GM21381 (cell line): Measurements from ENCODE around the gene FAM25G.
"Not testable (repeated sequence)": the region's sequence is repeated elsewhere in the genome, so short reads cannot be mapped to it uniquely, and the experiment has no call there.

ENCODE experiments used
- ATAC-seq: cut with Tn5 transposase; IDR thresholded peaks from one replicate; pipeline ENCODE4 v1.9.1; 2021; ENCODE audit warnings: mild to moderate bottlenecking, moderate library complexity; ENCODE audit not compliant: unreplicated experiment

FAM25G gene

DNA sequence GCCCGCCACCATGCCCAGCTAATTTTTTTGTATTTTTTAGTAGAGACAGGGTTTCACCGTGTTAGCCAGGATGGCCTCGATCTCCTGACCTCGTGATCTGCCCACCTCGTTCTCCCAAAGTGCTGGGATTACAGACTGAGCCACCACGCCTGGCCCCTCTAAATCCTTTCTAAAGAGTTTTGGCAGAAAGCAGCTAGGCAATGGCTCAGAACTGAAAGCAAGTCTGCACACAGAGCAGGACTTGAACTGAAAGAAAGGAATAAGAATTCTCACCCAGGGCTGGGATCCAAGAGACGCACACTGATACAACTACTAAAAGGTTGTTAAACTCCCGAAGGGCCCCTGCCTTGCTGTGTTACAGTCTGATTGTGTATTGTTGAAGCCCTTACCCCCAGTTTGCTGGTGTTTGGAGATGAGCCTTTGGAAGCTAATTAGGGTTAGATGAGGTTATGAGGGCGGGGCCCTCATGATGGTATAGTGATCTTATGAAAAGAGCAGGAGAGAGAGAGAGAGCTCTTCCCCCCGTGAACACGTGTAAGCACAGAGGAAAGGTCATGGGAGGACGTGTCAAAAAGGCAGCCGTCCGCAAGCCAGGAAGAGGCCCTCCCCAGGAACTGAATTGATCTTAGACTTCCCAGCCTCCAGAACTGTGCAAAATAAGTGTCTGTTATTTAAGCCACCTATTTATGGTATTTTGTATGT lies 26.1 kb downstream of the FAM25G start:
- not testable (repeated sequence) for ATAC-seq

DNA sequence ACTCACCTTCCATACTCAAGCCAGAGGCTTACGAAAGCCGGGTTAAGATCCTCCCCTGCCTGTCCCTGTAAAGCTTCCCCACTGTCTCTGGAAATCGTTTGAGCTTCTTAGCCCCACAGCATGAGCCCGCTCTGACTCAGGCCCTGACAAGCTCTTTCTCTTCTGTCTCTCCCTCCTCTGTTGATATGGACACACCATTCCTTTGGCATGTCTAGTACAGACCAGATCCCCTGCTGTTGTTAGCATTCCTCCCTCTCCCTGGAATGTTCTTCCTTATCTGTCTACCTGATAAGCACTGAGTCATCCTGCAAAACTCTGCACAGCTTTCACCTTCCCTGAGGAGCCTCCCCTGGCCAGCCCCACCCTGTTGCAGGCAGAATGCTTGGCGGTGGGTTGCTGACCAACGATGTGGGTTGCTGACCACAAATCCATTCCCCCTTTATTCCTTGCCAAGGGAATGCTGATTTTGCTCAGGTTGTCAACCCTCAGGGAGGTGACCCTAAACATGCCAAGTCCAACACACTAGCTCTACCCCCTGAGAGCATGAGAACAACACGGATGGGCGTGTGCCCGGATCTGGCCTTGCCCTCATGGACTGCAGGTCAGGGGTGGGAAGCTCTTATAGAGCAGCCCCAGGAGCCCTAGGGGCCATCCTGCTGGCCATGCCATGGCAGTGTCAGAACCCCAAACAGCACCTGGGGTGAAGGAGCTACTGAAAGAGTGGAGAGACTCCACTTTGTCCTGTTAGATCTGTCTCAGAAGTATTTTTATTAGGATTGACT lies 28.7 kb downstream of the FAM25G start:
- not testable (repeated sequence) for ATAC-seq

DNA sequence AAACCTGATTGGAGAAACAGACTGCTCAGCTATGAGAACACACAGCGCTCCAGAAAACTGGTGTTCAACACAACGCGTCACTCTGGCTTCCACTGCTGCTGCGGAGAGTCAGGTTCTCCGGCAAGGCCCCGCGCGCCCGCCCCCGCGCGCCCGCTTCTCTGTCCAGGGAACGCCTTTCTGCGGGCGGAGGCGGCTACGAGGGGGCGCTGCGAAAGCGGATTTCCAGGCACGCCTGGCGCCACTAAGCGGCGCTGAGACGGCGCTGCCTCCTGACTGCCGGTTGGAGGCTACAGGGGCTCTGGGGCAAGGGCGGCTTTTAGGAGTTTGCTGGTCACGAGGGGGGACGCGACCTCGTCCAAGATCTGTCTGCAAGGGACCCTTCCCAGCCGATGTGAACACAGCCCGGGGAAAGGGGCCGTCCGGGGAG lies 30.2 kb downstream of the FAM25G start:
- ATAC-seq: not testable (repeated sequence)

DNA sequence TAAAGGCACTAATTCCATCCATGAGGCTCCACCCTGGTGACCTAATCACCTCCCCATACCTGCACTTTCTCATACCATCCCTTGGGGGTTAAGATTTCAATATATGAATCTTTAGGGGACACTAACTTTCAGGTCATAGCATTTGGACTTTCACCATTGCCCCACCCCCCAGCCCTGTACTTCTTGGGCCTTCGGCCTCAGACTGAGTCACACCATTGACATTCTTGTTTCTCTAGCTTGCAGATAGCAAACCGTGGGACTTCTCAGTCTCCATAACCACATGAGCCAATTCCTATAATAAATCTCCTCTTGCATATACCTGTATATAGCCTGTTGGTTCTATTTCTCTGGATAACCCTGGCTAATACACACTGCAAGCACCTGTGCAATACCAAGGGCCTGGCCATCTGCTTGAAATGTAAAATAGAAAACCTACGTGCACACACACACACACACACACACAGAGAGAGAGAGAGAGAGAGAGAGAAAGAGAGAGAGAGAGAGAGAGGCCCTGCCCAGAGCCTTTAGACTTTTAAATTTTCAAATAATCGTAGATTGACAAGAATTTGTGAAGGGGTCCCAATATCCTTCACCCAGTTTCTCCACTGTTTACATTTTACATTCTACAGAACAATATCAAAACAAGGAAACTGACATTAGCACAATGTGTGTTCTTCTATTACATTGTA lies 32.9 kb downstream of the FAM25G start:
- ATAC-seq: no peak

DNA sequence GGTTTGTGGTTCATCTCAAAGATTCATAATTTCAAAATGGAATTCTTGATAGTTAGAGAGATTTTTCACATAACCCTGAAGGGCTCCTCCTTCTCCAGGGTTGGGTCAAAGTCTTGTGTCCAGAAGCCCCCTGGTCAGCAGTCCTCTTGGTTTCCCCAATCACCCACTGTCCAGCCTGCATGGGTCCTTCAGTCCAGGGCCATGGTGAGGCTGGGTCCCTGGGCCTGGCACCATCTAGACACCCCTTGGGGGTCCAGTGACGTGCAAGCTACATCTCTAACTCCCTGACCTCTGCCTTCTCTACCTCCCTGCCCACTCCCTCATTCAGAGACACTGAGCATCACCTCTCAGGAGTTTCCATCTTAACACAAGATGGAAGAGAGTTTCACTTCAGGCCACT lies 33.7 kb downstream of the FAM25G start:
- no peak for ATAC-seq

DNA sequence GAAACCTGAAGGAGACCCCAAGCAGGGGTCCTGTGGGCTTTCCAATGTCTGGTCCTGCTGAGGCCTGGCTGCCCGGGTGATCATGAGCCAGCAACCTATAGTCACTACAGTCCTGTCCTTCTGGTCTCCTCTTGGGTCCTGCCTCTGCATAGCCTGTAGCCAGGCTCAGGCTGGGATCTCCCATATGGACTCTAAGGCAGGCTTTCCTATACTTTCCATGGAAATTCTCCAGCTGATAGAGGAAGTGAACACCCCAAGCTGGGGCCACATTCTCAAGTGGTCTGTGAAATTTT lies 34.0 kb downstream of the FAM25G start:
- no peak for ATAC-seq

DNA sequence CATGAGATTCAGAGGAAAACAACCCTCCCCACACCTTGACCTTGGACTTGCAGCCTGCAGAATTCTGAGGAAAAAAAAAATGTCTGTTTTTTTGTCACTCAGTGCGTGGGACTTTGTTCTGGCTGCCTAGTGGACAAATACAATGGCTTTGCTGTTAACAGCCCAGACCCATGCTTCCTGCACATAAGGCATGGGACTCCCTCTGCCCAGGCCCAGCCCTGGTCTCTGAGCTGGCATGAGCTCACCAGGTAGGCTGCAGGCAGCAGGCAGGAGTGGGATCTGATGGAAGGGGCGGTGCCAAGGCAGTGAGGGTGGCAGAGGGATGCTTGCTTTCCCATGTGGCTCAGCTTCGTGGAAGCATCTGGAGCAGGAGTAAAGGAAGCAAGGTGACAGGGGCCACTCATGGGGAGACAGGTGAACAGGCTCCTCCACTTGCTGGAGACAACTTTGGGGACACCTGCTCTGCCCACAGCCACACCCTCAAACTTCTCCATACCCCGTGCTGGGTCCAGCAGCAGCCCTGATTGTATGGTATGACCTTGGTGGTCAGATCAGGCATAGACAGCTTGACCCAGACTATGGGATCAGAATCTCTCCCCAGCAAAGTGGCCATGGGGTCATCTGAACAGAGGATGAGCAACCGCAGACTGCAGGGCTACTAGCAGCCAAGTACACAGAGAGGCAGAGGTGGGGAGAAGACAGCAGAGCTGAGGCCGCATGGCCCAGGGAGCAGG lies 34.5 kb downstream of the FAM25G start:
- no peak for ATAC-seq

DNA sequence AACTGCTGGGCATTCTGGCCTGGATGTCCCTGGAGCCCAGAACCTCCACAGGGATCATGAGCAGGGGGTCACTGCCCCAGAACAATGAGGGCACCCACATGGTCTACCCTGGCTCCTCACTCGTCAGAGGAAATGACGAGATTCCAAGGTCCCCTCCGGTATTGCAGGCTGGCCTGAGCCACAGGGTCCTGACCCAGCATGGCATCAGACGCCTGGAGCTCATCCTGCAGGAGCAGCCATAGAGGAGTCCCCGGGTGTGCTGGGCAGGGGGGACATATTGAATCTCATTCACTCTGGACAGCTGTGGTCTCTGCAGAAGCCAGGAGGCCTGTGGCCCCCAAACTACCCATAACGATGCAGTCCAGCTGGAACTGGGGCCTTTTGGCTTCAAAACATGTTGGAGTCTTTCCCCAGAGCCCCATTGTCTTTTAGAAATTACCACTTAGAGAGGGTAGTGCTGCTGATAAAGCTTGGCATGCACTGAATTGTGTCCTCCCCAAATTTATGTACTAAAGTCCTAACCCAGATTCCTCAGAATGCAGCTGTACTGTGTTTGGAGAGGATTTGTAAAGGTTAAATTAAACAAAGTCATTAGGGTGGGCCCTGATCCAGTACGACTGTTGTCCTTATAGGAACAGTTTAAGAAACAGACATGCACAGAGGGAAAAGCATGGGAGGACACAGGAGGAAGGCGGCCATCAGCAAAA lies 35.3 kb downstream of the FAM25G start:
- no peak for ATAC-seq

DNA sequence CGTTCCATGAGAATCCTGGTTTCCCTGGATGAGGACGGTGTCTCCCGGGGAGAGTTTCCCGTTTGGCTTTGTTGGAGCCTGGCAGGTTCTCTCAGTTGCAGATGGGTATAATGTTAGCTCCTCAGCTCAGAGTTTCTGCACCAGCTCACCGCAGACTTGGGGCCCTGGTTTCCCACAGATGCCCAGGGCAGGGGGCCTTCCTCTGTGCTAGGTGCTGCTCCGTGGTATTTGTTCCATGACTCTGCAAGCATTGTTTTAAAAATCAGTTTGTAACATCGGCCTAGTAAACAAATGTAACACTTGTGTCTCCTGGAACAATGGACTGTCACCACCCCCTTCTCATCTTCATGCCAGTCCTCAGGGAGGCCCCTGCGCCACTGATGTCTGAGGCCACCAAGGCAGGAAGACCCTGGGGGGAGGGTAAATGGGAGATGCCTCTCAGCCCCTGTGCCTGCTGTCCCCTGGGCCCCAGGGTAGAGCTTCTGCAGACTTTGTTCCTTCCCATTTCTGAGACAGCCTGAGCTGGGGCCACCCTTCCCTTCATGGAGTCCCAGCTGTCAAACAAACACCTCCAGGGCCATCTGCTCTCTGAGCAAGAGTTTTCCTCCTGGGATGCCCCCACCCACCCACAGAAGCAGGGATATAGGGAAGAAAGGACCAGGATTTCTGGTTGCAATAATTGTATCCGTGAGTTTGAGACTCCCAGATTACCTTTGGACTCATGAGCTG lies 36.0 kb downstream of the FAM25G start:
- not testable (repeated sequence) for ATAC-seq

DNA sequence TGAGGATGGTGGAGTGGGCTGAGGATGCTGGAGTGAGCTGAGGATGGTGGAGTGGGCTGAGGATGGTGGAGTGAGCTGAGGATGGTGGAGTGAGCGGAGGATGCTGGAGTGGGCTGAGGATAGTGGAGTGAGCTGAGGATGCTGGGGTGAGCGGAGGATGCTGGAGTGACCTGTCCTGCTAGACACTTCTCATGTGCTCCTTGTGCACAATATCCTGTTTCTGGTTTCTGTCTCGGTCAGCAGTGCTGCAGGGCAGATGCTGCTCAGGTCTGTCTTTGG lies 36.8 kb downstream of the FAM25G start:
- ATAC-seq: no peak

DNA sequence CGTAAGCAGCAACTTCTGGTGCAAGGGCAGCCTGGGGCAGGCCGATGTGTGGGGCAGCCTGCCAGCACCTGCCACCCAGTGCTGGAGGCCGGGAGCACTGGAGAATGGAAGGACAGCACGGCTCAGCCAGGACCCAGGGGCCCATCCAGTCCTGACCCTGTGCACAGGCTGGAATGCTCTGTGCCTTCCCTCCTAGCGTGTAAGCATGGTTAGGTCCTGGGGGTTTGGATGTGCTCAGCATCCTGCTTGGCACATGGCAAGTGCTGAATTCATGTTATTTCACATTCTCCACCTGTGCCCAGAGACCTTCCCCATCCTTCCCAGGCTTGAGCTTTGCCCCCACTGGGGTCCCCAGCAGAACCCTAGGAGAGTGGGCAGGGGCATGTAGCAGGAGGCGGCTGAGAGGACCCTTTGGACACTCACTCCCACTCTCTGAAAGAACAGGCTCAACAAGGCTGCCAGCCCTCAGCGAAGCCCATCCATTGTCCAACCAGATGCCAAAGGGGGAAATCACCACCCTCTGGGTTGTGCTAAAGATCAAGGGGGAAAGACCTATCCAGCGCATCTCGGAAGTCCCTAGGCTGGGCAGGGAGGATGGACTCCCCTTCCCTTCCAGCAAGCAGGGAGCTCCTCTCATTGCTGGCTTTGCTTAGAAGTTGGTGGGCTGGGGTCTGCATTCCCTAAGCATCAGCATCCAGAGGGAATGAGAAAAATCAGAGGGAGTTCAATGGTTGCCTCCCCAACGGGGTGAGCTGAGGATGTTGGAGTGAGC lies 37.3 kb downstream of the FAM25G start:
- no peak for ATAC-seq

DNA sequence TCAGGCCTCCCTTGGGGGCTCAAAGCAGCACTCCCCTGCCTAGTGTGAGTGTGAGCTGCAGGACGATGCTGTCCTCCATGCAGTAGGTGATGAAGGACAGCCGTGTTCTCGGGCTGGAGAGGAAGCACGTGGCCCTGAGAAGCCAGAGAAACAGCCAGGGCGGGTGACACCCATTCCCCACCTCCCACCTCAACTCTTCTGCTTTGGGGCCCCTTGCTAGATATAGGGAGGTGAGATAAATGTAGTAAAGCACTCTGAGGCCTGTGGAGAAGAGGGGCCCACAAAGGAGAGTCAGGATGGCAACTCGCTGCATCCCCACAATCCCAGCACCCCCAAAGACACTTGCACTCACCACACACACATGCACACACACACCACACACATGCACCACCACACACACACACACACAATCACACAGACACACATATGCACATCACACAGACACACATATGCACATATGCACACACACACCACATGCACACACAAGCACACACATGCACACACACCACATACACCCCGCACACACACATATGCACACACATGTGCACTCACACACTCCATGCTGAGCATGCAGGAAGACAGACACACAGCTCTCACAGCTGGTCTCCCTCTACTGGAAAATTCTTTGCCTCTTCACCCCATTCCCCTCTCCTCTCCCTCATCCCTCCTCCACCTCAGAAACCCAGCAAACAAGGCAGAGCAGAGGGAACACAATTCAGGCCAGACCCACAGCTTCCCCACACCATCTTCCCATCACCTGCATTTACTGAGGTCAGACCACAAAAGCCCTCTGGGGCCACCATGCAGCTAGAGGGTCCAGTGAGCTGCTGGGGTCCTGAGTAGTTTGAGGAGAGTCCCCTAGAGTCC lies 38.1 kb downstream of the FAM25G start:
- no peak for ATAC-seq

DNA sequence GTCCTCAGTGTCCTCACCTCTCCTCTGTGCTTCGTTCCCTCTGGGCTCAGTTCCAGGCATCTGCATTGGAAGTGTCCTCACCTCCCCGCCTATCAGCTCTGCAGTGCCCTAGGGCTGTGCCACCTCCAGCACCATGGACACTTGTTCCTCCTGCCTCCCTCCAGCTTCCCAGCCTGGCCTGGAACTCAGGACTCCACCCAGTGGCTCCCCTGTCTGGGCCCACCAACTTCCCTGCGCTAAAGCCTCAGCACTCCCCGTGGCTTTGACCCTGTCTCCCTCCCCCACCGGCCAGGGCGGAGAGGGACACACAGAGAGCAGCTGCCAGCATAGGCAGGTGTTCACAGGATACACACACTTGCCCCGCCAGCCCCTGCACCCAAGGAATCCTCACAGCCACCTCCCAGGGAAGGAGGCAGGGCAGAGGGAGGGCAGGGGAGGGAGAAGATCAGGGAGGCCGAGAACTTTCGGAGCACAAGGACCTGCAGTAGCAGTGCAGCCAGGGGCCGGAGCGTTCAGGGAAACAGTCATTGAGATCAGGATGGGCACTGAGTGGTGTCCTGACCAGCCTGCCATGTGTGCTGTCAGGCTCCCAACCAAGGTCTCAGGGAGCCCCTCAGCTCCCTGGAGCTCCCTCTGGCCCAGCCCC lies 38.9 kb downstream of the FAM25G start:
- ATAC-seq: no peak

DNA sequence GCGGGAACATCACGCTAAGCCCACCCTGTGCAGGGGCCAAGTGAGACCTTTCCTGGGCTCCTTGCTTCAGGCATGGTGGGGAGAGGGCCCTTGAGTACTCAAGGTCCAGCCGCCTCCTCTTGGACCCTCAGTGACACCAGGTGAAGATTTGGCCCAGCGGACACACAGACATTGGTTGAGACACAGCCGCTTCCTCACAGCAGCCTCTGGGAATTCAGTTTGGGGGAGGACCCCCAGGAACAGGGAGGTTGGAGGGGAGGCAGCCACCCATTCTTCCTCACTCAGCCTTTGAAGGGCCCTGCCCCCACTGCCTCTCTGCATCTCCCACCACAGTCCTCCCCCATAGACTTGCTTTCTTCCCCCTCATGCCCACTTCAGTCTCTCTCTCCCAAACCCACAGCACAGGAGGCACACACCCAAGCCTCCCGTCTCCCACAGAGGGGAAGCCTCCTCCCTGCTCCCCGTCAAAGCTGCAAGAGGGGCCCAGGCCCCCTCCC lies 39.5 kb downstream of the FAM25G start:
- ATAC-seq: no peak

DNA sequence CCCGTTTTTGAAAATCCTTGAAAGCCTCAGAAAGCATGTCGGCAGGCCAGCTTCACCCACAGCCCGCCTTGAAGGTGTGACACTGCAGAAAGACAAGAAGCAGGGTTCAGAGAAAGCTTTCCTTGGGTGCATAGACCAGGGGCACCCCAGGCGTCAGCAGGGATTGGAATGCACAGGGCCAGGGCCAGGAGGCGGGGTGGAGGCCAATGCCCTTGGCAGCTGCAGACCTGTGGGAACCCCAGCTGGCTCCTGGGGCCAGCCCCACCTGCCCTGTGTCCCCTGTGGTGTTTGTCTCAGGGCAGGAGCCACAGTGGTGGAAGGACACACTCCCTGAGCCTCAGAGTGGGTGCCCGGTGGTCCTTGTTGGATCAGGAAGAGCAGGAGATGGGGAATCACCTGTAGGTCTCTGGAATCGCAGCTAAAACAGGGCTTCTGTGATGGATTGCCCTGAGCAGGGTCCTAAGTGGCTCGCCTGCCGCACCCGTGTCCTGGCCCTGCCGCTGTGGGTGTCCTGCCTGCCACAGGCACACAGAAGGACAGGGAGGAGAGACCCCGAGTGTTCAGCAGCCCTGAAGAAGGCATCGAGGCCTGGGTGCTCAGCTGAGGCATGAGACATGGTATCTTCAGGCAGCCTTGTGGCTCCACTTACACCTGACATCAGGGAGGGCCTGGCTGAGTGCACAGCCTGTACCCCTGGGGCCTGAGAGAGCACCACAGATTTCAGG lies 40.1 kb downstream of the FAM25G start:
- no peak for ATAC-seq

DNA sequence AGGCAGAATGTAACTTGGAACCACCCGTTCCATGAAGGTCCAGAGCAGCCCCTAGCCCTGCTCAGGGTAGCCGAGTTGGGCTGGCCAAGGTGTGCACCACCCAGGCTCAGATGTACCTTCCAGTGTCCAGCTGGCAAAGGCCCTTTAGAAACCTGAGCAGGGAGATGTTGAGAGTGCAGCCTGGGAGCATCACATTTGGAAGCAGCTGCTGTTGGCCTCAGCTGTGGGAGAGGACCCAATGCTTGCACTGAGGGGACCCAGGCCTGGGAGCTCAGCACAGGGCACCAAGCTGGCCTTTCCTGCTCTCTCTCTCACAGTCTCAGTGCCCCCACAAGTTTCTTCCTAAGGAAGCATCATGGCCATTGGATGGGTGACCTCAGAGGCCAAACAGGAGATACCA lies 41.1 kb downstream of the FAM25G start:
- no peak for ATAC-seq

DNA sequence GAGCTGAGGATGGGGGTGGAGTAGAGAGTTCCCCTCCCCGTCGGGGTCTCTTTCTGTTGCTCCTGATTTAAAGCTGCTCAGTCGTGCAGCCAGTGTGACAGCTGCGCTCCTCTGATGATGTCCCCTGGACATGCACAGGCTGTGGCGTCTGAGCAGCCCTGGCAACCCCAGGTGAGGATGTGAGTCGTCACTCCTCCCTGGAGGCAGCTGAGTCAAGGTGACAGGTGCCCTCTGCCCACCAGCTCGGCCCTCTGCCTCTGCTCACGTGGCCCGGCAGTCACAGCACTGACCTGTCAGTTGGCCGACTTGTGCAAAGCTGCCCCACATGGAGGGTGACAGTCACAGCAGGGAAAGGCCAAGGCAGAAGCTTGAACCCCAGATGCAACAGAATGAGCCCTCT lies 41.5 kb downstream of the FAM25G start:
- ATAC-seq: no peak
